ENCODE results near the gene SORCS2. TPM values are rescaled to one million over a fixed set of nuclear protein-coding genes. Genes with fewer than 3 reads are reported as not detected.
"Not testable (repeated sequence)": the region's sequence is repeated elsewhere in the genome, so short reads cannot be mapped to it uniquely, and the experiment has no call there.

The SORCS2 gene
- total RNA-seq, 1 donor from 2014 or later, result 2.8 TPM

GRCh38 chr4:7561557-7561956 is 369.2 kb downstream of the SORCS2 start:
- DNase-seq (ENCODE audit: low read depth), result no peak

- DNase-seq (ENCODE audit: low read depth), result no peak
These were observed 371.9 kb downstream of the SORCS2 start for GRCh38 chr4:7564242-7564641.

GRCh38 chr4:7565483-7565882 is 373.1 kb downstream of the SORCS2 start:
- no peak for DNase-seq (ENCODE audit: low read depth)

GRCh38 chr4:7569810-7570783 is 377.8 kb downstream of the SORCS2 start:
- no peak for DNase-seq (ENCODE audit: low read depth)

DNA sequence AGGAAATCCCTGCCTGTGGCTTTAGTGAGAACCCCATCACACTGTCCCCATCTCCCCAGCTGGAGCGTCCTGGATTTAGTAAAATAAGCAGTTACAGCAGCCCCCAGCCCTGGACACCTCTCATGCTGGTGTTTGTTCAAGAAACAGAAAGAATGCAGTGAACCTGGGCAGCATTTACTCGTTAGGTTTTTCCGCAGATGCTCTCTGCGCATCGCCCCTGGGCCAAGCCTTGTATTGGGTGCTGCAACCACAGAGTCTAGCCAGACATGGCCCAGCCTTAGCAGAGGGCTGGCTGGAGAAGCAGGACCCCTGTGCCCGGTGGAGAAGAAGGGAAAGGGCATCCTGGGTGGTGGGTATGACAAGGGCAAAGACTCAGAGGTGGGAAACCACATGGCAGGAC is 378.7 kb downstream of the SORCS2 start:
- no peak for DNase-seq (ENCODE audit: low read depth)

DNA sequence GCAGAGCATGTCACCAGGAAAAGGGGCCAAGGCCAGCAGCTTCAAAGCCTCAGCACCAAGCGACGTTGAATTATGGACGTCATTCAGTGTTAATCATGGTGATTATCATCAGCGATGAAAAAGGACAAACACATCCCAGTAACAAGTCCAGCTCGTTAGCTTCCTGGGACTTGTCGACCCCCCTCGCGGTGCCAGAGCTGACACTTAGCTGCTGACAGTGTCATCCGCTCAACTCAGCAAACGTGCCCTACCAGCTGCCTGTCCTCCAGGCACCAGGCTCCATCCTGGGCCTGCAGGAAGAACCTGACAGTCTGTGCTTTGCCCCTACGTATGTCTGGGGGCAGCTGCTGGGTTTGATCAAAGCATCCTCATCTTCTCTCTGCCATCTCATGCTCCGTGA is 379.4 kb downstream of the SORCS2 start:
- no peak for DNase-seq (ENCODE audit: low read depth)

- no peak for DNase-seq (ENCODE audit: low read depth)
These were observed 380.6 kb downstream of the SORCS2 start for GRCh38 chr4:7572894-7573293.

- DNase-seq (ENCODE audit: low read depth), result no peak
These were observed 381.3 kb downstream of the SORCS2 start for GRCh38 chr4:7573576-7574091.

DNA sequence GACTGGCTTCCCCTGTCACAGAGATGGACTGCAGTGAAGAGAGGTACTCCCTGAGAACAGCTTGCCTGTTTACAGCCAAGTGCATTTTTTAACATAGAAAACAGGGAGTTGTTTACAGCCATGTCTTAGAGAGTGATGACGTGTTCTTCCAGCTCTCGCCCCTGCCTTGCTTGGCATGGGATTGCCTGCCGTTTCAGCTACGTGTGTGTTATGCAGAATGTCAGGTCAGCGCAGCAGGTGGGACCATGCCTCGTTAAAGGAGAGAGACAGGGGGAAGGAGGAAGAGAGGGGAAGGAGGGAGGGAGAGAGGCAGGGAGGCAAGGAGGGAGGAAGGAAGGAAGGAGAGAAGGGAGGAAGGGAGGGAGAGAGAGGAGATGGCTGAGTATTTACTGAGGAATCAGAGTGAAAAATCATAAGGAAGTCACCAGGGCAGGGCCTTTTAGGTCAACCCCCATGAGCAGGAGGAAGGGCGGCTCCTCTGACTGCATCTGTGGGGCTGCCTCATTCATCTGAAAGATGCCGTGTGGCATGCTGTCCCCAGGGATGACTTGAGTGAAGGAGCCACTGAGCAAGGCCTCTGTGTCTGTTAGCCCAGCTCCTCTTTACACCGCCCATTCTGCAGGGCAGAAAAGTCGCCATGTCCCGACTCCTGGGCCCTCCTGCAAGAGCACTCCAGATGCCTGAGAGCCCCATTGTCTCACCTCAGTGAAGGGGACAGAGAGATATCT is 382.1 kb downstream of the SORCS2 start:
- DNase-seq (ENCODE audit: low read depth), result no peak

GRCh38 chr4:7575426-7575825 is 383.1 kb downstream of the SORCS2 start:
- DNase-seq (ENCODE audit: low read depth), result no peak

DNA sequence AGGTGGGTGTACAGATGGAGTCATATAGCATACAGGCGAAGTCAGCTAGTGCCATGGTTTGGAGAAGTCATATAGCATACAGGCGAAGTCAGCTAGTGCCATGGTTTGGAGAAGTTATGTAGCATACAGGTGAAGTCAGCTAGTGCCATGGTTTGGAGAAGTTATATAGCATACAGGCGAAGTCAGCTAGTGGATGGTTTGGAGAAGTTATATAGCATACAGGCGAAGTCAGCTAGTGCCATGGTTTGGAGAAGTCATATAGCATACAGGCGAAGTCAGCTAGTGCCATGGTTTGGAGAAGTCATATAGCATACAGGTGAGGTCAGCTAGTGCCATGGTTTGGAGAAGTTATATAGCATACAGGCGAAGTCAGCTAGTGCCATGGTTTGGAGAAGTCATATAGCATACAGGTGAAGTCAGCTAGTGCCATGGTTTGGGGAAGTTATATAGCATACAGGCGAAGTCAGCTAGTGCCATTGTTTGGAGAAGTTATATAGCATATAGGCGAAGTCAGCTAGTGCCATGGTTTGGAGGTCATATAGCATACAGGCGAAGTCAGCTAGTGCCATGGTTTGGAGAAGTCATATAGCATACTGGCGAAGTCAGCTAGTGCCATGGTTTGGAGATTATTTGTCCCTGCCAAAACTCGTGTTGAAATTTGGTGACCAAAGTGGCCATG is 385.2 kb downstream of the SORCS2 start:
- not testable (repeated sequence) for DNase-seq (ENCODE audit: low read depth)

DNA sequence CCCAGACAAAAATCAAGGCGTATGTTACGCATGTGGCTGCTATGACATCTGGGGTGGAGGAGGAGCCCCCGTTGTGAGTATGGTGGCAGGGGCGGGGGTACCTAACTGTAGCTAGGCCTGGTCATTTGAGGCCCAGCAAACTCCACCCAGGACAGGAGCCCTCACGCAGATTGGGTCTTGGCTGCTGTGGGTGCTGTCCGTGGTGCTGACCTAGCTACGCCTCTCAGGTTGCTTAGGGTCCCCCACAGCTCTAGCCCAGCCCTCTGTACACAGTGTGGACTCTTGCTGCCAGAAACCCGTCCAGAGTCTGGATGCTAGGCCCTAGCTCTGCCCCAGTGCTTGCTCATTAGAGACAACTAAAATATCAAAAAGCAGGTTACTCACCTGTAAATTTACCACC is 389.1 kb downstream of the SORCS2 start:
- peak; percentile 29 for DNase-seq (ENCODE audit: low read depth)

DNA sequence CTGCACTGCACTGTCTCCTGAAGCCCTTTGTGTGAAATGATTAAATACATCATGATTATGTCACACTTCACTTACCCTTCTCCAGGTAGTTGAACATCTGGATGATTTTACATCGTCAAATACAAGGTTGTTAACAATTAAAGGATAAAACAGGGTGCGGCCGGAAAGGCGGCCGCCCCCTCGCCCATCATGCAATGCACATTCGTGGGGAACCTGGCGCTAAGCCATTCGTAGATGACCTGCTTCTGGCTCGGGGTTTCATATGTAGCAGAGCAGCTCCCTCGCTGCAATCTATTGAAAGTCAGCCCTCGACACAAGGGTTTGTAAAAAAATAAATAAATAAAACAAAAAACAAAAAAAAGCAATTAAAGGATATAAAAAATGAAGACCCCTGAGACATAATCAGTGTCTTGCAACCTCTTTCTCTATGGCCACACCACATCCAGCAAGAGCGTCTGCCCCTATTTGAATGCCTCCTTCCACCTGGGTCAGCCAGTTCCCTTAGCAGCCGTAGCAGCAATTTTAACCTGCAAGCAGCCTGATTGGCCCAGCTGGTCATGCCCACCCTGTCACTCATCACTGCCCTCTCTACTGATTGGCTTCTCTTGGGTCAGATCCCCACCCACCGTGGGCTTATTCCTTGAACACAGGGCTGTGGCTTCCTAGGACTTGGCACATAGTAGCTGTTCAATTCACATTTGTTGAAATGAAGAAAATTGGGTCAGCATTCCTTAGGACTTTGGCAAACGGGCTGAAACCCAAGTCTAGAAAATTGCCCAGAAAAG is 390.2 kb downstream of the SORCS2 start:
- no peak for DNase-seq (ENCODE audit: low read depth)

GRCh38 chr4:7584098-7584497 is 391.8 kb downstream of the SORCS2 start:
- DNase-seq (ENCODE audit: low read depth), result no peak

DNA sequence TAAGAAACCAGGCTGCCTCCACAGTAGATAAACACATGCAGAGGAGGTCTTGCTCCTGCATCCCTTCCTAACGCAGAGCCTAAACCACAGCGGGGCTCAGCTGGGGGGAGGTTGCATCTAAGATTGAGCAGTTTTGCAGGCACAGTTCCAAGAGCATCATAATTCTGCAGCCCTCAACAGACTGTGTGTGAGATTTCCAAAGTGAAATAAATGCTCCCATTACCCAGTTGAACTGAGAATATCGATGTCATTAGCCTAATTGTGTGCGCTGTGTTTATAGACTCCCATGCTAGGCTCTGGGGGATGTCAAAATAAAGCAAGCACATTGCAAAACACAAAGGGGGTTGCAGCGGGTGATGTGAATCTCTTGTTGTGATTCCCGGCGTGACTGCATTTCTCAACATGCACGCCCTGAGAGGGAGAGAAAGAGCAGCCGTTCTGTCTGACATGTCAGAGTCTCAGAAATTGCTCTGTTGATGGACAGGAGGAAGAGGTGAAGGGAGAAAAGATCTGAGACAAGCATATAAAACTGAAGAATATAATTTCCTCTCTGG is 392.3 kb downstream of the SORCS2 start:
- no peak for DNase-seq (ENCODE audit: low read depth)

DNA sequence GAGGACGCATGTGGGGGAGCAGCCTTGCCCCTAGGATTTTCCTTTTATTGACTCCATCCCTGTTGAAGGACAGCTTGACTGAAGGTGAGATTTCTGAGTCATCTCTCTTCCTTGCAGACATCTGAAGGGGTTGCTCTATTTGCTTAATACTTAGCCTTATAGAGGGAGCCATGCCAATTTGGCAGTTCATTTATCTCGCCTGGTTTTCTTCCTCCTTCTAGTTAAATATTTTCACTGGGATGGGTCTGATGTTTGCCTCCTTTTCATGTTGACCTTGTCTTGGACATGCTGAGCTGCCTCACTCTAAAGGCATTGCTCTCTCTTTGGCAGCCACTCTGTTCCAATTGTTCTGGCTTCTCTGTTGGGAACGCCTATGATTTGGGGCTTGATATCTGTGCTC is 393.4 kb downstream of the SORCS2 start:
- DNase-seq (ENCODE audit: low read depth), result no peak

DNA sequence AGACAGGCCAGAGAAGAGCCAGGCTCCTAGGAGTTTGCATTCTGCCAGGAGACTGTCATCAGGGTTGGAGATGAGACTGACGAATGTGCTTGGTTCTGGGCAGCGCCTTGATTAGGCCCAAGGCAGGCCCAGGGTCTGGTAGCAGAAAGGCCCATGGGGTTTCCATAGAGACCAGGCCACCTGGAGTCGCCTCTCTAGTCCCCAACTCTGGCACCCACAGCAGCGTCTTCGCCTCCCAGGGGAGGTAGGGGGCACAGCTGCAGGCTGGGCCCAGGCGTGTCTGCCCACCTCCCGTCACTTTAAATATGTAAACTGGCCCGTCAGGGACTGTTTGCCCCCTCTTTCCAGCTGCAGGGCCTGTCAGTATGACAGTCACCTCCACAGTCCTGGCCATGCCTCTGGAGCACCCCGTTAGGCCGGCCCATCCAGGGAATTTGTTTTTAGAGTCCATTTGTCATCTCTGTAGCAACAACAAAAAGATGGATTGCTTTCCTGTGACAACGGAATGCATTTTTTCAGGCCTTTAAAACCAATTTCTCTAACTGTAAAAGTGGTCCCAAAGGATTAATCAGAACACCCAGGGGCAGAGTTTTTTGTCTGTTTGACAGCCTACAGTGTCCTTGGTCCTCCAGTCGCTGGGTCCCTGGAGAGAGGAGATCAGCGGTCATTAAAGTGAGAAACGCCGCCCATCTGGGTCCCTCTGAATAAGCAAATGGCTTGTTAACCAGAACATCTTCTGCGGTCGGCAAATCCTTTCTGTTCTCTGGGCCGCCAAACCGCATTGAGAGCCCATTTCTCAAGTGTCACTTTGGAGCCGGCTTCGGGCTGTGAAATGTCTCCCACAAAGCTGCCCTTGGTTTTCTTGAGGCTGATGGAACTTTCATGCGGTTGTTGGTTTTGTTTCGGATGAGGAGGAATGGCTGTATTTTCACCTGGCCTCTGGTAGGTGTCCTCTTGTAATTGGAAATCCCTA is 395.4 kb downstream of the SORCS2 start:
- DNase-seq (ENCODE audit: low read depth), result no peak

DNA sequence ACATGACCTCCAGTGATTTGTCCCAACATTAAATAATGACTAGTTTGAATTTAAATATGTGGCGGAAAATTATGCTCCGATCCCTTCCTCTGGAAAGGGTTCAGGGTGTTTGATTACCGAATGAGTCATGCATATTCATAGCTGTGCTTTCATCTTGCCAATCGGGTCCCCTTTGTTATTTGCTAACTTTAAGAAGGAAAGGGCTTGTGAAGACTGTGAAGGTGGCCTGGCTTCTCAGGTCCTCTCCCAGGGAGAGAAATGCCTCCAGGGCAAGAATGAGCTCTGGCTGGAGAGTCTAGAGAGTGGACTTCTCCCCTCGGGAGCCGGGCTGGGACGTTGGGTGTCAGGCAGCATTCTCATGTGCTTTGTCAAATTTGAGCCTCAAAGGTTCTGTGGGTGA is 397.9 kb downstream of the SORCS2 start:
- no peak for DNase-seq (ENCODE audit: low read depth)

GRCh38 chr4:7590899-7591298 is 398.6 kb downstream of the SORCS2 start:
- no peak for DNase-seq (ENCODE audit: low read depth)

All from myocyte (in vitro differentiated cells).